ENCODE data around the gene RAB11FIP4. TPM values are rescaled to one million over a fixed set of nuclear protein-coding genes. Genes with fewer than 3 reads are reported as not detected.

The RAB11FIP4 gene
- total RNA-seq, 1 experiment from 2014 or later = 54.9 TPM

DNA sequence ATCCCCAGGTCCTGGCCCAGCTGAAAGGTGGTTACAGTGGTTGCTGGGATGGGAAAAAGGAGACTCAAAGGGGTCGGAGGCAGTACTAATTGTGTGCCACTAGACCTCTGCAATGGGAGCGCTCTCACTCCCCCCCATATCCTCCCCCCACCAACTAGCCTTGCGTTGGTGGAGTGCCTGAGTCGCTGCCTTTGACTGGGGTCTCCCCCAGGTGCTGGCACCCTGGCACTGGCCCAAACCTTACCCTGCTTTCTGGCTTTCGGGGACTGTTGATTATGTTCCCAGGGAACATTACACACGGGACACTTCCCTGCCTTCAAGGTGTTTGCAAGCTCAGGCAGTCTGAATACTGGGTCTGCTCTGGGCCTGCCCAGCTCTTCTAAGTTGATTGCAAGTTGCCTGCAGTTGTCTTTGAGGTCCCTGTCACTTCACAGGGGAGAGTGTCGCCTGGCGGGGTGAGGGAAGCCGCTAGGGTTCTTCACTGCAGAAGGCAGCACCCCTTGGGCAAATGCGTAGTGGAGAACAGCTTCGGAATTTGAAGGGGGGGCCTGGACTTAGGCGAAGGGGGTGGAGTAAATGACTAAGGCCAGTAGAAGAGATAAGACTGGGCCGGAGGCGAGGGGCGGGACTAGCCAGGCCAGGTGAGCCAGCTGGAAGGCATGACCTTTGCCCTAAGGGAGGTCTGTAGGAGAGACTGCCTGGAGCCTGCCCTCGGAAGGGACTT is 98.0 kb downstream of the RAB11FIP4 start (continued):
- TF ChIP-seq, protein P1, sequence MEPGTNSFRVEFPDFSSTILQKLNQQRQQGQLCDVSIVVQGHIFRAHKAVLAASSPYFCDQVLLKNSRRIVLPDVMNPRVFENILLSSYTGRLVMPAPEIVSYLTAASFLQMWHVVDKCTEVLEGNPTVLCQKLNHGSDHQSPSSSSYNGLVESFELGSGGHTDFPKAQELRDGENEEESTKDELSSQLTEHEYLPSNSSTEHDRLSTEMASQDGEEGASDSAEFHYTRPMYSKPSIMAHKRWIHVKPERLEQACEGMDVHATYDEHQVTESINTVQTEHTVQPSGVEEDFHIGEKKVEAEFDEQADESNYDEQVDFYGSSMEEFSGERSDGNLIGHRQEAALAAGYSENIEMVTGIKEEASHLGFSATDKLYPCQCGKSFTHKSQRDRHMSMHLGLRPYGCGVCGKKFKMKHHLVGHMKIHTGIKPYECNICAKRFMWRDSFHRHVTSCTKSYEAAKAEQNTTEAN (CRISPR knock-in tag; IDR thresholded peaks at IDR 0.05) = no peak
- TF ChIP-seq, protein P2, sequence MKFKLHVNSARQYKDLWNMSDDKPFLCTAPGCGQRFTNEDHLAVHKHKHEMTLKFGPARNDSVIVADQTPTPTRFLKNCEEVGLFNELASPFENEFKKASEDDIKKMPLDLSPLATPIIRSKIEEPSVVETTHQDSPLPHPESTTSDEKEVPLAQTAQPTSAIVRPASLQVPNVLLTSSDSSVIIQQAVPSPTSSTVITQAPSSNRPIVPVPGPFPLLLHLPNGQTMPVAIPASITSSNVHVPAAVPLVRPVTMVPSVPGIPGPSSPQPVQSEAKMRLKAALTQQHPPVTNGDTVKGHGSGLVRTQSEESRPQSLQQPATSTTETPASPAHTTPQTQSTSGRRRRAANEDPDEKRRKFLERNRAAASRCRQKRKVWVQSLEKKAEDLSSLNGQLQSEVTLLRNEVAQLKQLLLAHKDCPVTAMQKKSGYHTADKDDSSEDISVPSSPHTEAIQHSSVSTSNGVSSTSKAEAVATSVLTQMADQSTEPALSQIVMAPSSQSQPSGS (CRISPR knock-in tag; IDR thresholded peaks at IDR 0.05; ENCODE audit: borderline replicate concordance, low read depth) = no peak
- TF ChIP-seq ZNF423 (CRISPR knock-in tag; IDR thresholded peaks at IDR 0.05) (no peak), ZNF671 (CRISPR knock-in tag; IDR thresholded peaks at IDR 0.05) (no peak), NFE2L1 (CRISPR knock-in tag; IDR thresholded peaks at IDR 0.05) (no peak), PRRX2 (CRISPR knock-in tag; IDR thresholded peaks at IDR 0.05) (no peak), SMAD4 (CRISPR knock-in tag; IDR thresholded peaks at IDR 0.05) (no peak), GRHL2 (CRISPR knock-in tag; IDR thresholded peaks at IDR 0.05; ENCODE audit: insufficient replicate concordance, severe bottlenecking) (no peak), GABPB1 (CRISPR knock-in tag; IDR thresholded peaks at IDR 0.05) (no peak), ZNF219 (CRISPR knock-in tag; IDR thresholded peaks at IDR 0.05; ENCODE audit: borderline replicate concordance) (no peak), NR1H2 (CRISPR knock-in tag; IDR thresholded peaks at IDR 0.05) (no peak)
- TF ChIP-seq, protein P3, sequence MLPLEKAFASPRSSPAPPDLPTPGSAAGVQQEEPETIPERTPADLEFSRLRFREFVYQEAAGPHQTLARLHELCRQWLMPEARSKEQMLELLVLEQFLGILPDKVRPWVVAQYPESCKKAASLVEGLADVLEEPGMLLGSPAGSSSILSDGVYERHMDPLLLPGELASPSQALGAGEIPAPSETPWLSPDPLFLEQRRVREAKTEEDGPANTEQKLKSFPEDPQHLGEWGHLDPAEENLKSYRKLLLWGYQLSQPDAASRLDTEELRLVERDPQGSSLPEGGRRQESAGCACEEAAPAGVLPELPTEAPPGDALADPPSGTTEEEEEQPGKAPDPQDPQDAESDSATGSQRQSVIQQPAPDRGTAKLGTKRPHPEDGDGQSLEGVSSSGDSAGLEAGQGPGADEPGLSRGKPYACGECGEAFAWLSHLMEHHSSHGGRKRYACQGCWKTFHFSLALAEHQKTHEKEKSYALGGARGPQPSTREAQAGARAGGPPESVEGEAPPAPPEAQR (CRISPR knock-in tag; IDR thresholded peaks at IDR 0.05) = no peak
- TF ChIP-seq, protein P4, sequence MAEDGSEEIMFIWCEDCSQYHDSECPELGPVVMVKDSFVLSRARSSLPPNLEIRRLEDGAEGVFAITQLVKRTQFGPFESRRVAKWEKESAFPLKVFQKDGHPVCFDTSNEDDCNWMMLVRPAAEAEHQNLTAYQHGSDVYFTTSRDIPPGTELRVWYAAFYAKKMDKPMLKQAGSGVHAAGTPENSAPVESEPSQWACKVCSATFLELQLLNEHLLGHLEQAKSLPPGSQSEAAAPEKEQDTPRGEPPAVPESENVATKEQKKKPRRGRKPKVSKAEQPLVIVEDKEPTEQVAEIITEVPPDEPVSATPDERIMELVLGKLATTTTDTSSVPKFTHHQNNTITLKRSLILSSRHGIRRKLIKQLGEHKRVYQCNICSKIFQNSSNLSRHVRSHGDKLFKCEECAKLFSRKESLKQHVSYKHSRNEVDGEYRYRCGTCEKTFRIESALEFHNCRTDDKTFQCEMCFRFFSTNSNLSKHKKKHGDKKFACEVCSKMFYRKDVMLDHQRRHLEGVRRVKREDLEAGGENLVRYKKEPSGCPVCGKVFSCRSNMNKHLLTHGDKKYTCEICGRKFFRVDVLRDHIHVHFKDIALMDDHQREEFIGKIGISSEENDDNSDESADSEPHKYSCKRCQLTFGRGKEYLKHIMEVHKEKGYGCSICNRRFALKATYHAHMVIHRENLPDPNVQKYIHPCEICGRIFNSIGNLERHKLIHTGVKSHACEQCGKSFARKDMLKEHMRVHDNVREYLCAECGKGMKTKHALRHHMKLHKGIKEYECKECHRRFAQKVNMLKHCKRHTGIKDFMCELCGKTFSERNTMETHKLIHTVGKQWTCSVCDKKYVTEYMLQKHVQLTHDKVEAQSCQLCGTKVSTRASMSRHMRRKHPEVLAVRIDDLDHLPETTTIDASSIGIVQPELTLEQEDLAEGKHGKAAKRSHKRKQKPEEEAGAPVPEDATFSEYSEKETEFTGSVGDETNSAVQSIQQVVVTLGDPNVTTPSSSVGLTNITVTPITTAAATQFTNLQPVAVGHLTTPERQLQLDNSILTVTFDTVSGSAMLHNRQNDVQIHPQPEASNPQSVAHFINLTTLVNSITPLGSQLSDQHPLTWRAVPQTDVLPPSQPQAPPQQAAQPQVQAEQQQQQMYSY (CRISPR knock-in tag; IDR thresholded peaks at IDR 0.05) = peak; percentile 88
- TF ChIP-seq, protein P5, sequence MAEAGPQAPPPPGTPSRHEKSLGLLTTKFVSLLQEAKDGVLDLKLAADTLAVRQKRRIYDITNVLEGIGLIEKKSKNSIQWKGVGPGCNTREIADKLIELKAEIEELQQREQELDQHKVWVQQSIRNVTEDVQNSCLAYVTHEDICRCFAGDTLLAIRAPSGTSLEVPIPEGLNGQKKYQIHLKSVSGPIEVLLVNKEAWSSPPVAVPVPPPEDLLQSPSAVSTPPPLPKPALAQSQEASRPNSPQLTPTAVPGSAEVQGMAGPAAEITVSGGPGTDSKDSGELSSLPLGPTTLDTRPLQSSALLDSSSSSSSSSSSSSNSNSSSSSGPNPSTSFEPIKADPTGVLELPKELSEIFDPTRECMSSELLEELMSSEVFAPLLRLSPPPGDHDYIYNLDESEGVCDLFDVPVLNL (CRISPR knock-in tag; IDR thresholded peaks at IDR 0.05; ENCODE audit: borderline replicate concordance, low read depth) = no peak

DNA sequence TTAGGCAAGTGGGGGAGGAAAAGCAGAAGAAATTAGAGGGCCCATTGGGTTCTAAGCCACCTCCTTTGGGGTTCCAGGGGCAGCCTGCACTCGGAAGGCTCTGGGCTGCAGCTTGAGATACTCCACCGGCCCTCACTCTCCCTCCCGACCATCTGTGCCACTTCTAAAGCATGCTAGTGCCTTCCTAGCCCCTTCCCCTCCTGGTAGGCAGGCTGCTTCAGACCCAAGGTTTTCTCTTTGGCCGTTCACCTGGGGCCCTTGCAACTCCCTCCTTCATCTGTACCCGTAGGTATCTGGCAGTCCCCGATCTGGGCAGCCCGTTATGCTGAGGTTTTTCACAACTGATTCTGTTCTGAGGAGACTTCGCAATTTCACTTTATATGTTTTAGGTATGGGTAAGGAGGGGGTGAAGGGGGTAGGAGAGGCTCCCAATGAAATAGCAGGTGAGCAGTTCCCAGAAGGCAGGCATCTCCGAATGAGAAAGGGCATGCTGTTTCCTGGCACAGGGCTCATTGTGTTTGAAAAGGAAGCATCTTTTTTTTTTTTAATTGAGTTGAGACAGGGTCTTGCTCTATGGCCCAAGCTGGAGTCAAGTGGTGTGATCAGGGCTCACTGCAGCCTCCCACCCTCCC is 98.7 kb downstream of the RAB11FIP4 start:
- no peaks in the 10 kb centered on the region for H3K9me3 Mint-ChIP-seq
- ATAC-seq (no peak), DNase-seq (ENCODE audit: low spot score) (no peak)
- ChIA-PET CTCF (interaction anchor here (0.7 to 4.0 kb wide), 6 partner anchors 10 to 101 kb away, joined by 4 to 25 read pairs (median 8); no protein-coding TSS in a partner anchor), POLR2A (interaction anchor here (1.0 to 1.2 kb wide), 2 partner anchors 9 to 20 kb away, joined by 3 to 10 read pairs; no protein-coding TSS in a partner anchor)
- H3K27me3 Mint-ChIP-seq (ENCODE audit: low read depth) = no peaks in the 10 kb centered on the region; the same call in 1 of the 2 replicates
- peak overlapping the region; percentile 91 for H3K27ac Mint-ChIP-seq
- H3K4me3 Mint-ChIP-seq = peak overlapping the region; percentile 83
- H3K4me1 Mint-ChIP-seq = peaks cover 61% of the 10 kb centered on the region
- no peaks in the 10 kb centered on the region for H3K36me3 Mint-ChIP-seq
- TF ChIP-seq, protein P6, sequence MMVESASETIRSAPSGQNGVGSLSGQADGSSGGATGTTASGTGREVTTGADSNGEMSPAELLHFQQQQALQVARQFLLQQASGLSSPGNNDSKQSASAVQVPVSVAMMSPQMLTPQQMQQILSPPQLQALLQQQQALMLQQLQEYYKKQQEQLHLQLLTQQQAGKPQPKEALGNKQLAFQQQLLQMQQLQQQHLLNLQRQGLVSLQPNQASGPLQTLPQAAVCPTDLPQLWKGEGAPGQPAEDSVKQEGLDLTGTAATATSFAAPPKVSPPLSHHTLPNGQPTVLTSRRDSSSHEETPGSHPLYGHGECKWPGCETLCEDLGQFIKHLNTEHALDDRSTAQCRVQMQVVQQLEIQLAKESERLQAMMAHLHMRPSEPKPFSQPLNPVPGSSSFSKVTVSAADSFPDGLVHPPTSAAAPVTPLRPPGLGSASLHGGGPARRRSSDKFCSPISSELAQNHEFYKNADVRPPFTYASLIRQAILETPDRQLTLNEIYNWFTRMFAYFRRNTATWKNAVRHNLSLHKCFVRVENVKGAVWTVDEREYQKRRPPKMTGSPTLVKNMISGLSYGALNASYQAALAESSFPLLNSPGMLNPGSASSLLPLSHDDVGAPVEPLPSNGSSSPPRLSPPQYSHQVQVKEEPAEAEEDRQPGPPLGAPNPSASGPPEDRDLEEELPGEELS (CRISPR knock-in tag; IDR thresholded peaks at IDR 0.05) = 0 out of 2 replicates have a peak, but pooled peaks have one; percentile 34
- TF ChIP-seq ZNF121 (CRISPR knock-in tag; IDR thresholded peaks at IDR 0.05) = peak; percentile 68; the same call in 1 of the 2 replicates
- TF ChIP-seq, protein P4 (CRISPR knock-in tag; IDR thresholded peaks at IDR 0.05) = peak; percentile 55; the same call in 1 of the 2 replicates

Measured in WTC11 (cell line).